Gastrocnemius medialis (tissue), 4 donors: ENCODE results near the gene PPP1R9B. TPM values are rescaled to one million over a fixed set of nuclear protein-coding genes. Genes with fewer than 3 reads are reported as not detected.
A peak's percentile ranks its signal among the peaks of the same experiment; 100 is the strongest.

ENCODE experiments used
- ATAC-seq, 2 donors: fragments of 150-250 bp; one replicate each; pipeline ENCODE4 v1.9.1; 2016
- DNase-seq, 2 donors: peaks; one replicate each; pipeline ENCODE4 v3.0.0-alpha.2; 2019
- H3K27ac ChIP-seq, 4 donors: fragments of 200-600 bp; sonication (generic); 1 replicate in 1 of 4; 2 replicates in 3 of 4; pipeline ENCODE4 v1.5.1; 2016 to 2018; ENCODE audit warnings: mild to moderate bottlenecking in 2 of 4, moderate library complexity in 1 of 4
- H3K27me3 ChIP-seq, 3 donors: fragments of 200-600 bp; sonication (generic) in 2 of 3; 1 replicate in 1 of 3; 2 replicates in 2 of 3; pipeline versions ENCODE4 v1.5.1 to v1.6.0; 2016 to 2019; ENCODE audit warnings: mild to moderate bottlenecking in 1 of 3, moderate library complexity in 1 of 3
- H3K36me3 ChIP-seq, 2 donors: fragments of 200-600 bp; sonication (generic) in 1 of 2; one replicate each; pipeline ENCODE4 v1.5.1; 2017 to 2018
- H3K4me1 ChIP-seq, 2 donors: fragments of 200-600 bp; sonication (generic) in 1 of 2; one replicate each; pipeline ENCODE4 v1.5.1; 2016 to 2017; ENCODE audit warnings: mild to moderate bottlenecking in 2 of 2
- H3K4me3 ChIP-seq, 4 donors: fragments of 200-600 bp; sonication (generic) in 3 of 4; 1 replicate in 1 of 4; 2 replicates in 3 of 4; pipeline ENCODE4 v1.5.1; 2016 to 2019; ENCODE audit warnings: mild to moderate bottlenecking in 2 of 4
- H3K9me3 ChIP-seq, 3 donors: fragments of 200-600 bp; sonication (generic) in 2 of 3; 1 replicate in 1 of 3; 2 replicates in 2 of 3; pipeline ENCODE4 v1.5.1; 2016 to 2019
- CTCF ChIP-seq, 5 experiments: fragments of 450-650 bp in 3 of 5; fragments of 200-600 bp in 2 of 5; sonication (generic) in 2 of 5; IDR thresholded peaks in 4 of 5; conservative IDR thresholded peaks in 1 of 5; 1 replicate in 4 of 5; 2 replicates in 1 of 5; pipeline ENCODE4 v1.5.1; 2016 to 2019; ENCODE audit warnings: antibody characterized with exemption in 5 of 5, mild to moderate bottlenecking in 3 of 5, moderate library complexity in 3 of 5
- POLR2A ChIP-seq, 2 donors: fragments of 450-650 bp; IDR thresholded peaks; one replicate each; pipeline ENCODE4 v1.6.1; 2017; ENCODE audit warnings: antibody characterized with exemption in 2 of 2, mild to moderate bottlenecking in 2 of 2, moderate library complexity in 2 of 2
- in situ Hi-C, 4 donors: fragments of 200-750 bp; cut with MboI; loops; one replicate each; pipeline versions ENCODE4 v1.15.0 to v1.8.0; 2017; ENCODE audit warnings: low sequenced_read_pairs in 4 of 4
- intact Hi-C: fragments of 100-400 bp; cut with DNase I; formaldehyde crosslinking; loops from one replicate; pipeline ENCODE4 v1.15.1; 2023; ENCODE audit warnings: low total_unique reads
- total RNA-seq, 4 donors: library from RNA; depleted of rRNA; stranded (reverse); fragments of >200 nt; gene quantifications; one replicate each; pipeline versions ENCODE4 v1.1.0 to v1.2.3, GENCODE V29; 2016

The PPP1R9B gene
- total RNA-seq, 4 donors from 2014 or later, result 4.7 to 18.8 (median 11.0) TPM

- in situ Hi-C loops, result no loop called here
- Histone ChIP-seq H3K4me1 (peaks cover 39 to 49% of the 10 kb centered on the region in 2 donors), H3K9me3 (no peaks in the 10 kb centered on the region), H3K4me3 (no peak overlapping the region), H3K36me3 (peaks cover 0 to 37% of the 10 kb centered on the region in 2 donors), H3K27me3 (no peaks in the 10 kb centered on the region), H3K27ac (peak overlapping the region in 1 of 4 donors; percentile 93)
- no peak for TF ChIP-seq CTCF (IDR thresholded peaks at IDR 0.05 in 4 of 5, conservative IDR thresholded peaks at IDR 0.05 in 1 of 5)
- TF ChIP-seq POLR2A (IDR thresholded peaks at IDR 0.05), result no peak
- intact Hi-C loops, result no loop called here
- no peak for ATAC-seq
- no peak for DNase-seq
These were observed 6.9 kb downstream of the PPP1R9B start for GRCh38 chr17:50143461-50144176.

GRCh38 chr17:50141745-50142110 lies 8.7 kb downstream of the PPP1R9B start:
- TF ChIP-seq CTCF (IDR thresholded peaks at IDR 0.05 in 4 of 5, conservative IDR thresholded peaks at IDR 0.05 in 1 of 5) (no peak), POLR2A (IDR thresholded peaks at IDR 0.05) (no peak)
- Histone ChIP-seq H3K27me3 (no peaks in the 10 kb centered on the region), H3K9me3 (no peaks in the 10 kb centered on the region), H3K4me3 (no peak overlapping the region), H3K4me1 (peaks cover 20 to 30% of the 10 kb centered on the region in 2 donors), H3K36me3 (peaks cover 0 to 52% of the 10 kb centered on the region in 2 donors), H3K27ac (peak overlapping the region in 1 of 4 donors; percentile 10)
- ATAC-seq (no peak), DNase-seq (no peak)
- in situ Hi-C loops (no loop called here), intact Hi-C loops (no loop called here)

DNA sequence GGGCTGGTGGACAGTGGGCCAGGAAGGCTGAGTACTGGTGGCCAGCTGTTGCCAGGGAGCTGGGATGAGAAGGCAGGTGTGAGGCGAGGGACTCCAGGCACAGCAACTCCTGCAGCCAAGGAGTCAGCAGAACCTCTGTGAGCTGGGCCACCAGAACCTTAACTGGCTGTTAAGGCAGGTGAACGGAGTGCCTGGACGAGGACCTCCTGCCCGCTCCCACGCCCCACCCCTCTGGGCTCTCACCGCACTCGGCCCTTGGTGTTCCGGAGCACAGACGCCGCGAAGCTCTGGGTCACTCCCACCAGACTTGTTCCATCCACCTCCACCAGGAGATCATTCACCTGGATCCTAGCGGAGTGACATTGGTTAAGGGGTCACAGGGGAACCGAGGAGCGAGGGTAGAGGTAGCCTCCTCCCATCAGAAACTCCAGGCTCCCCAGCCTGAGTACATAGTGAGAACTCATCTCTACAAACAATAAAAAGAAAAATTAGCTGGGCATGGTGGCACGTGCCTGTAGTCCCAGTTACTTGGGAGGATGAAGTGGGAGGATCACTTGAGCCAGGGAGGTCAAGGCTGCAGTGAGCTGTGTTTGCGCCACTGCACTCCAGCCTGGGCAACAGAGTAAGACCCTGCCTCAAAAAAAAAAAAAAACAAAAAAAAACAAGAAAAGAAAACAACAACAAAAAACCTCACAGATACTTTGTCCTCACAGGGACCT lies 9.3 kb downstream of the PPP1R9B start:
- intact Hi-C loops, result no loop called here
- DNase-seq, result no peak
- TF ChIP-seq POLR2A (IDR thresholded peaks at IDR 0.05), result no peak
- no peak for TF ChIP-seq CTCF (IDR thresholded peaks at IDR 0.05 in 4 of 5, conservative IDR thresholded peaks at IDR 0.05 in 1 of 5)
- no peaks in the 10 kb centered on the region for H3K27me3 ChIP-seq
- in situ Hi-C loops, result no loop called here
- no peak overlapping the region for H3K4me3 ChIP-seq
- peaks cover 0 to 56% of the 10 kb centered on the region in 2 donors for H3K36me3 ChIP-seq
- H3K4me1 ChIP-seq, result peaks cover 15 to 24% of the 10 kb centered on the region in 2 donors
- no peak for ATAC-seq
- peak overlapping the region in 3 of 4 donors; percentile 27 to 60 (median 53) for H3K27ac ChIP-seq
- no peaks in the 10 kb centered on the region for H3K9me3 ChIP-seq

- H3K27ac ChIP-seq, result peak overlapping the region in 3 of 4 donors; percentile 34 to 60 (median 53)
- in situ Hi-C loops (no loop called here), intact Hi-C loops (loop anchor here (1.0 kb wide), 1 partner anchor 21 kb away; no protein-coding TSS in a partner anchor)
- peaks cover 5 to 19% of the 10 kb centered on the region in 2 donors for H3K4me1 ChIP-seq
- no peaks in the 10 kb centered on the region for H3K9me3 ChIP-seq
- DNase-seq (peak; percentile 57 to 78), ATAC-seq (peak; percentile 71 to 82)
- no peaks in the 10 kb centered on the region for H3K27me3 ChIP-seq
- peaks cover 0 to 66% of the 10 kb centered on the region in 2 donors for H3K36me3 ChIP-seq
- H3K4me3 ChIP-seq, result no peak overlapping the region
- no peak for TF ChIP-seq POLR2A (IDR thresholded peaks at IDR 0.05)
- TF ChIP-seq CTCF (IDR thresholded peaks at IDR 0.05 in 4 of 5, conservative IDR thresholded peaks at IDR 0.05 in 1 of 5), result peak; percentile 93 to 98 (median 97)
These were observed 10.3 kb downstream of the PPP1R9B start for GRCh38 chr17:50139950-50140885.
